LoVo (cell line): ENCODE results near the gene GRB14.
A peak's percentile ranks its signal among the peaks of the same experiment; 100 is the strongest.
"Not testable (repeated sequence)": the region's sequence is repeated elsewhere in the genome, so short reads cannot be mapped to it uniquely, and the experiment has no call there.

Source experiments
- DNase-seq: peaks from one replicate; pipeline ENCODE4 v3.0.0-alpha.2; 2016; ENCODE audit warnings: low spot score

Gene GRB14

DNA sequence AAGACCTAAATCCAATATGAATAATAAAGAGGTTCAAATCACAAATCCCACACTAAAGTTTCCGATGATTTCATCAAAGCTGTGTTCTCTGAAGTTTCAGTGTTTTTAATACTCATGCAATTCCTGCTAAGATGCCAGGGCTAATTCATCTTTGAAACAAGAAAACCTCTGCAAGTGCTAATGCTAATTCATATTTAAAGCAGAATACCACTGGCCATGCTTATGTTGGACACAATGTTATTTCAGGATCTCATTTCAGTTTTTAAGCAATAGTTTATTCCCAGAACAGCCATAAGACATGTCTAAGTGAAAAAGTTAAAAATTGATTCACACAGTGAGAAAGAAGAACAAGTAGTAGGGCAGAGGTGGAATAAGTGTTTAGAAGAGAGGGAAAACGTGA is 62.8 kb downstream of the GRB14 start:
- DNase-seq: no peak

GRCh38 chr2:164554487-164554886 is 66.8 kb downstream of the GRB14 start:
- no peak for DNase-seq

- no peak for DNase-seq
These were observed 69.8 kb downstream of the GRB14 start for GRCh38 chr2:164551519-164551918.

- DNase-seq: not testable (repeated sequence)
These were observed 71.6 kb downstream of the GRB14 start for GRCh38 chr2:164549705-164550104.

- DNase-seq: no peak
These were observed 75.8 kb downstream of the GRB14 start for GRCh38 chr2:164545484-164545883.

DNA sequence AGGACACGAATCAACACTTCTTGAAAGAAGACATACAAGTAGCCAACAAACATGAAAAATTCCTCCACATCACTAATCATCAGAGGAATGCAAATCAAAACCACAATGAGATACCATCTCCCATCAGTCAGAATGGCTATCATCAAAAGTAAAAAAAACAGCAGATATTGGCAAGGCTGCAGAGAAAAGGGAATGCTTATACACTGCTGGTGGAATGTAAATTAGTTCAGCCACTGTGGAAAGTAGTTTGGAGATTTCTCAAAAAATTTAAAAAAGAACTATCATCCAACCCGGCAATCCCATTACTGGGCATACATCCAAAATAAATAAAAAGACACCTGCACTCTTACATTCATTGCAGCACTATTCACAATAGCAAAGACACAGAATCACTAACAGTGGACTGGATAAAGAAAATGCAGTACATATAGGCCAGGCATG is 78.7 kb downstream of the GRB14 start:
- no peak for DNase-seq

DNA sequence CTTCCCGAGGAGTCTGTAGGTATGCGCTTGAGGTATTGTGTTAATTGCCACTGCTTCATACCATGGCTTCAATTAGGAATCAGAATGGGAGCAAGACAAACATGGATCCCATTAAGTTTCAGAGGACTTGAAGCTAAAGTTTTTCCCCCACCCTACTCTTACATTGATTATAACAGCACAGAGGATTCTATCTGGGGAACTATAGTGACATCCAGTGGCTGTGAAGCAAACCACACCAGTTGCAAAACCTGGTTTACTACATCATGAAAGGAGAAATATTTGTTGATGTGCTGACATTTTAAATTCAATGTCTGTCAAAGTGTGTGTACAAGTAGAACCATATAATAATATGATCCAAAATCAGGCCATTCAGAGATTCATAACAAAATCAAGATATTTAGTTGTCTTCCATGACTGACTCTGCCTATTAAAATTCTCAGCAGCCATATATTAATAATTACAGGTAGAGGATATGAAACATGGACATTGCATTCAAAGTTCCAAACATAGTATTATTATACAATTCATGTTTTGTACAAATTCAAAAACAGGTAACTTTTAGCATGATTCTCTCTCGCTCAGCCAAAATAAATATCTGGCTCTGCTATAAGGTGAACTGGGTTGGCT is 82.9 kb downstream of the GRB14 start:
- DNase-seq: peak; percentile 34

- DNase-seq: no peak
These were observed 85.8 kb downstream of the GRB14 start for GRCh38 chr2:164535280-164536025.

DNA sequence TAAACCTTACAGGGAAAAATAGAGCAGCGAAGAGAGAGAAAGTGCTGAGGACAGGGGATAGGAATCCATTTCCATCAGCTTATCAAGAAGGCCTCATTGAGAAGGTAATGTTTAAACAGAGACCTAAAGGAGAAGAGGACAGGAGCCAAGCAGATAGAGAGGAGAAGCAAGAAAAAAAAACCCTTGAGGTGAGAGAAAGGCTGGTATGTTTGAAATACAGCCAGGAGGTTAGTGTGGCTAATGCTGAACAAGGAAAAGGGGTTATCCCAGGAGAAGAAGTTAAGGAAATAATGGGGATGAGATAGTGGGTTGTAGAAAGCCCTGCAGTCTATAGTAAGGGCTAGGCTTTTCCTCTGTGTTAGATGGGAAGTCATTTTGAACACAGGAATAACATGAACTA is 90.8 kb downstream of the GRB14 start:
- no peak for DNase-seq

- no peak for DNase-seq
These were observed 97.6 kb downstream of the GRB14 start for GRCh38 chr2:164523726-164524125.

DNA sequence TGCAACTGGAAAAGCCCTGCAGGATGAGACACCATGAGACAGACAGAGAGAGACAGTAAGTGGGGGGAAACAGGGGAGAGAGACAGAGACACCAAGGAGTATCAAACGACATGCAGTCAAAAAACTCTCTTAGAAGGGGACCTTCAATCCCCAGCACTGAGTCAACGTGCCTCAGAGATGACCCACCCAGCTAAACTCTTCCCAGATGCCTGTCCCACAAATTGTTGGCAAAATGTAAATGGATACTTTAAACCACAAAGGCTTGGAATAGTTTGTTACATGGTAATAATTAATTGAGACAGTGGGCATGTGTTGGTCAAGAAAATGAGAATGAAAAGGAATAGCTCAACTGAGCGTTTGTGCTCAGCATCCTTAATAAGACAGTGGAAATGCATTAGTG is 98.3 kb downstream of the GRB14 start:
- DNase-seq: no peak

GRCh38 chr2:164522561-164522981 is 98.7 kb downstream of the GRB14 start:
- DNase-seq: no peak

- DNase-seq: no peak
These were observed 105.5 kb downstream of the GRB14 start for GRCh38 chr2:164515734-164516133.

- DNase-seq: no peak
These were observed 106.3 kb downstream of the GRB14 start for GRCh38 chr2:164515030-164515429.

- peak; percentile 25 for DNase-seq
These were observed 106.8 kb downstream of the GRB14 start for GRCh38 chr2:164514491-164514890.

- DNase-seq: no peak
These were observed 108.4 kb downstream of the GRB14 start for GRCh38 chr2:164512871-164513270.

DNA sequence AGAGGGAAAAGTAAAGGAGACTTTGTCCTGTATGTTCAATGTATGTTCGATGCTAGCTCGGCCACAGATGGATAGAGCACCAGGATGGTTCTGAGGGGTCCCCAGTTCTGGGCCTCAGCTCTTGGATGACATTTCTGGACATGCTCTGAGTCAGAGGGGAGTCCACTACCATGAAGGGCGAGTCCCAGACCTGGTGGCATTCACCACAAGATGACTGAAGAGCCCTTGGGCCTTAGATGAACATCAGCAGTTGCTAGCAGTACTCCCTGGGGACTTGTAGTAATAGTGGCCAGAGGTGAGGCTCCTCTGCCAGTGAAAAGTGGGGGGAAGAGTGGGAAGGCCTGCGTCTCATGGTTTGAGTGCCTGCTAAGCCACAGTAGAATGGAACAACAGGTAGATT is 109.5 kb downstream of the GRB14 start:
- DNase-seq: no peak

DNA sequence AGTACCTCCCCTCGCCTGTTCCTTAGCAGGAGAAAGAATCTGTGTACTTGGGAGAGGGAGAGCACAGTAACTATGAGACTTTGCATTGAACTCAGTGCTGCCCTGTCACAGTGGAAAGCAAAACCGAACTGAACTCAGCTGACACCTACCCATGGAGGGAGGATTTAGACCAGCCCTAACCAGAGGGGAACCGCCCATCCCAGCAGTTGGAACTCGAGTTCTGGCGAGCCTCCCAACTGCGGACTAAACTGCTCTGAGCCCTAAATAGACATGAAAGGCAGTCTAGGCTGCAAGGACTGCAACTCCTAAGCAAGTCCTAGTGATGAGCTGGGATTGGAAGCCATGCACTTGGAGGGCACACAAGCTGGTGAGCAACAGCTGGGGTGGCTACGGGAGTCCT is 110.4 kb downstream of the GRB14 start:
- DNase-seq: no peak

DNA sequence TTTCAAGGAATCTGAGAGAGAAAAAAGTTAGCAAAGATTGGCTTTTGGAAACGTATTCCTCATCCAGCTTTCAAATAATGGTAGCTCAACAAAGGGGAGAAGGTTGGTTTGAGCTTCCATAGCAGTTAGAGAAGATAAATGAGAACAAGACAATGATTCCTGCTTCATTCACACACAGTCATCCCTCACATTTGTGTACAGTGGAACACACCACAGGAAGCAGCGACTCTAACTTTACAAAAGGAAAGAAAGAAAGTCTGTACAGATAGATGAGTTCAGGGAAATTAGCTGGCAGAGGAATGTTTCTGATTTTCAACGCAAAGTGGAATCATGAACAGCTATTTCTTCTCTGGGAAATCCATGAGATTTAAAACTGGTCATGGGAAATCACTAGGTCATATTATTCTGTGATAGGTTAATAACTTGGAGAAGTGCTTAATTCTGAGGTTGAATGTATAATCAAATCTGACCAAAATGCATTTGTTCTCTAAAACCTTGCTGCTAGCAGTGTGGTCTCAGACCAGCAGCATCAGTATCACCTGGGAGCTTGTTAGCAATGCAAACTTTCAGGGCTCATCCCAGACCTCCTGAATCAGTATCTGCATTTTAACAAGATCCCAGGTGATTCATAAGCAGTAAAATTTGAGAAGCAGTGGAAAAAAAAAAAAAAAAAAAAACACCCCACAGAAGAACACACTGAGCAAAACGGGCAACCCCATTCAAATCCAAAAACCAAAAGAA is 112.0 kb downstream of the GRB14 start:
- no peak for DNase-seq

DNA sequence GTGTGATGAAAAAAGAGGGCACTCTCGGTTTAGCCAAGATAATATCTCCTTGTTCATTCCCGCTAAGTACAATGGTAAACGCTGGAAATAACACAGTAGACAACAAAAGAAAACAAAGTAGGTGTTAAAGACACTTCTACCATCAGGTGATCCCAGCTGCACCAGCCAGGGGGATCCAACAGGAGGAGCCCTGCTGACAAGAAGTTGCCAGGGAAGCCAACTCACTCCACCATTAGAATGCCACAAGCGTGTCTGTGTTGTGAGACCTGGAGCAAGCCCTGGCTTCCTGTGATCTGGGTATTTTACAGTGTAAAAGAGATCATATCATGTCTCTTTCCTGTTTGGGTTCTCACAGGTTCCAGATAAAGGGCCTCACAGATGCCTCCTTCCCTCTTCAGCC is 117.0 kb downstream of the GRB14 start:
- no peak for DNase-seq

DNA sequence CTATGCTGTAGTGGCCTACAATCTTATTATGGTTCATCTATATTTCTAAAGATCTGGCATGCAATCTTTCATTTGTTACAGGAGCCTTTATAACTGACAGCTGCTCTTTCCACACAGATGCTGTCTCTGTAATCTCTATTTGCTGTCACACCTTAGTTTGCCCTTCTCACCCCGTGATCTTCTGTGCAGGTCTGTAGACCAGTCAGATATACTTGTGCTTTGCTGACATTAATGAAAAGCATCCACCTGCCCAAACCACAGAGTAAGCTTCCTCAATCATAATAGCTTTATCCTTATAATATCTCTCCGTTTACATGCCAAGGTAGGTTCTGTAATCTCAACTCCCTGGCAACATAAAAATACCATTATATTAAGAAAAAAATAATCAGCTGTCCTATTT is 122.4 kb downstream of the GRB14 start:
- DNase-seq: no peak

- DNase-seq: no peak
These were observed 124.4 kb downstream of the GRB14 start for GRCh38 chr2:164496881-164497280.

DNA sequence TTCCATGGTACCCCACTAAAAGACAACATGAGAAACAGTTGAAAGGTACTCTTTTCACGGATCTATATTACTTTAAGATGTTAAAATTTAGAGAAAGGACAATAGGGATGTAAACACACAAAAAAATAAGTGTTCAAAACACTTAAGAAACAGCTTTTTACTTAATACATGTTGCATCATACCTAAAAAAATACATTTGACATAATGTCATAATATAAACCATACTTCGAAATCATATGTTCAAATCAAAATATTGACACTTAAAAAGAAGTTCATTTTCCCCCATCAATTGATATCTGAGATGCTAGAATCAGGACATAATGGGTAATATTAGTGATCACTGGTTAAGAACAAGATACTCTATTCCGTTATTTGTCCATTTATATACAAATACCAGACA is 124.9 kb downstream of the GRB14 start:
- no peak for DNase-seq
